GM23248 (cell line): ENCODE data around the gene SND1. TPM values are rescaled to one million over a fixed set of nuclear protein-coding genes. Genes with fewer than 3 reads are reported as not detected.

Source experiments
- DNase-seq: peaks from one replicate; pipeline ENCODE4 v3.0.0-alpha.2; 2015
- H2AFZ ChIP-seq: fragments of 200-600 bp; sonication (generic); 2 replicates; pipeline ENCODE4 v1.6.1; 2016; ENCODE audit warnings: antibody characterized with exemption
- H3F3A ChIP-seq: fragments of 200-600 bp; sonication (generic); 2 replicates; pipeline ENCODE4 v1.6.1; 2016; ENCODE audit warnings: mild to moderate bottlenecking, antibody characterized with exemption, mixed run types; ENCODE audit not compliant: insufficient read depth
- H3K27ac ChIP-seq: fragments of 200-600 bp; sonication (generic); 2 replicates; pipeline ENCODE4 v1.5.1; 2016; ENCODE audit warnings: mild to moderate bottlenecking
- H3K27me3 ChIP-seq: fragments of 200-600 bp; sonication (generic); replicated peaks from 2 replicates; pipeline ENCODE4 v1.6.1; 2016; ENCODE audit warnings: mild to moderate bottlenecking; ENCODE audit not compliant: insufficient read depth
- H3K36me3 ChIP-seq: fragments of 200-600 bp; sonication (generic); 2 replicates; pipeline ENCODE4 v1.6.1; 2016; ENCODE audit warnings: low read depth, mild to moderate bottlenecking
- H3K4me1 ChIP-seq: fragments of 200-600 bp; sonication (generic); 2 replicates; pipeline ENCODE4 v1.6.1; 2016; ENCODE audit warnings: mild to moderate bottlenecking; ENCODE audit not compliant: insufficient read depth
- H3K4me2 ChIP-seq: fragments of 200-600 bp; sonication (generic); one replicate; pipeline ENCODE4 v1.6.1; 2016; ENCODE audit warnings: mild to moderate bottlenecking; ENCODE audit not compliant: unreplicated experiment
- H3K4me3 ChIP-seq: fragments of 200-600 bp; sonication (generic); 2 replicates; pipeline ENCODE4 v1.5.1; 2016; ENCODE audit warnings: mild to moderate bottlenecking
- H3K79me2 ChIP-seq: fragments of 200-600 bp; sonication (generic); 2 replicates; pipeline ENCODE4 v1.6.1; 2016; ENCODE audit warnings: mild to moderate bottlenecking; ENCODE audit not compliant: insufficient read depth
- H3K9ac ChIP-seq: fragments of 200-600 bp; sonication (generic); 2 replicates; pipeline ENCODE4 v1.6.1; 2016; ENCODE audit warnings: mild to moderate bottlenecking
- H3K9me2 ChIP-seq: fragments of 200-600 bp; sonication (generic); 2 replicates; pipeline ENCODE4 v1.6.1; 2016; ENCODE audit warnings: mixed run types, mild to moderate bottlenecking, moderate library complexity; ENCODE audit not compliant: insufficient read depth
- H3K9me3 ChIP-seq: fragments of 200-600 bp; sonication (generic); one replicate; pipeline ENCODE4 v1.6.1; 2017; ENCODE audit warnings: low read depth
- H4K20me1 ChIP-seq: fragments of 200-600 bp; sonication (generic); 2 replicates; pipeline ENCODE4 v1.6.0; 2016; ENCODE audit not compliant: insufficient read depth
- EZH2 ChIP-seq: fragments of 200-600 bp; sonication (generic); IDR thresholded peaks from 2 replicates; pipeline ENCODE4 v1.6.1; 2018; ENCODE audit warnings: antibody characterized with exemption, mild to moderate bottlenecking; ENCODE audit not compliant: insufficient read depth, poor library complexity, severe bottlenecking
- EZH2phosphoT487 ChIP-seq: fragments of 200-600 bp; sonication (generic); IDR thresholded peaks from 2 replicates; pipeline ENCODE4 v1.6.1; 2018; ENCODE audit warnings: antibody characterized with exemption, moderate library complexity, mild to moderate bottlenecking, low read depth; ENCODE audit not compliant: insufficient read depth
- WGBS, 2 experiments: methylation state at CpG; one replicate each; pipeline ENCODE4 v1.1.6; 2015 to 2017; ENCODE audit warnings: low lambda C conversion rate in 2 of 2, low coverage in 1 of 2; ENCODE audit errors: missing lambda C conversion rate in 2 of 2; 5-methylcytosine and 5-hydroxymethylcytosine counted together
- in situ Hi-C: fragments of 300-500 bp; cut with MboI; formaldehyde crosslinking; loops from 2 replicates; pipeline ENCODE4 v1.15.0; 2020
- polyA plus RNA-seq: library from polyadenylated mRNA; unstranded; fragments of >200 nt; fragmentation: Nextera tagmentation; extraction: Ambion mirVana; gene quantifications from 2 replicates; pipeline ENCODE4 v1.2.1, GENCODE V29; 2016
- total RNA-seq: library from RNA; depleted of rRNA; stranded (reverse); fragments of >200 nt; shearing (Covaris generic); gene quantifications from 2 replicates; pipeline ENCODE4 v1.2.3, GENCODE V29; 2014

Gene SND1
- total and polyA plus RNA-seq, 2 experiments from 2014 or later = 128 to 184 TPM

- H3K27ac ChIP-seq = no peak overlapping the region
- H3K4me1 ChIP-seq = no peaks in the 10 kb centered on the region
- H3K9ac ChIP-seq = no peak overlapping the region
- no peak overlapping the region for H3K4me2 ChIP-seq
- H3K36me3 ChIP-seq = no peaks in the 10 kb centered on the region
- TF ChIP-seq EZH2 (no peak), EZH2phosphoT487 (no peak)
- H4K20me1 ChIP-seq = no peaks in the 10 kb centered on the region
- no peak overlapping the region for H2AFZ ChIP-seq
- H3K9me2 ChIP-seq = no peaks in the 10 kb centered on the region
- no peak for DNase-seq
- WGBS, 2 experiments = 89 to 91% methylated on average over 8 of the region's 8 CpGs
- no peaks in the 10 kb centered on the region for H3K9me3 ChIP-seq
- no peaks in the 10 kb centered on the region for H3K27me3 ChIP-seq
- H3K4me3 ChIP-seq = no peak overlapping the region
- in situ Hi-C loops = no loop called here
- peaks cover 6% of the 10 kb centered on the region for H3K79me2 ChIP-seq
- H3F3A ChIP-seq = no peaks in the 10 kb centered on the region
Measured at GRCh38 chr7:127647636-127648035, 4.4 kb upstream of the SND1 start.

- H3K9me2 ChIP-seq = no peaks in the 10 kb centered on the region
- peaks cover 19% of the 10 kb centered on the region for H3K79me2 ChIP-seq
- no peak overlapping the region for H3K4me2 ChIP-seq
- no peak overlapping the region for H3K4me3 ChIP-seq
- H3K27me3 ChIP-seq = no peaks in the 10 kb centered on the region
- no peak overlapping the region for H3K9ac ChIP-seq
- no peak overlapping the region for H2AFZ ChIP-seq
- no peak for DNase-seq
- no peak overlapping the region for H3K27ac ChIP-seq
- WGBS, 2 experiments = 74 to 77% methylated on average over 2 of the region's 2 CpGs
- TF ChIP-seq EZH2phosphoT487 = no peak
- TF ChIP-seq EZH2 = no peak
- H4K20me1 ChIP-seq = peaks cover 3% of the 10 kb centered on the region; the same call in 1 of the 2 replicates
- no peaks in the 10 kb centered on the region for H3K9me3 ChIP-seq
- no peaks in the 10 kb centered on the region for H3K36me3 ChIP-seq
- in situ Hi-C loops = no loop called here
- H3F3A ChIP-seq = 0 out of 2 replicates have a peak, but pooled peaks cover 2% of the 10 kb centered on the region
- peaks cover 10% of the 10 kb centered on the region for H3K4me1 ChIP-seq
Measured at GRCh38 chr7:127648986-127649385, 3.0 kb upstream of the SND1 start.

- Histone ChIP-seq H3K9me3 (no peaks in the 10 kb centered on the region), H3K79me2 (peaks cover 39% of the 10 kb centered on the region), H3F3A (0 out of 2 replicates have a peak, but pooled peaks cover 5% of the 10 kb centered on the region), H3K27ac (peak overlapping the region; percentile 93), H3K4me1 (peaks cover 26% of the 10 kb centered on the region), H3K4me2 (peak overlapping the region; percentile 92), H3K9ac (peak overlapping the region; percentile 93), H2AFZ (peak overlapping the region; percentile 95), H3K27me3 (no peaks in the 10 kb centered on the region), H4K20me1 (peaks cover 12% of the 10 kb centered on the region; the same call in 1 of the 2 replicates), H3K4me3 (peak overlapping the region; percentile 94), H3K9me2 (no peaks in the 10 kb centered on the region), H3K36me3 (no peaks in the 10 kb centered on the region)
- in situ Hi-C loops = no loop called here
- TF ChIP-seq EZH2 = no peak
- TF ChIP-seq EZH2phosphoT487 = no peak
- WGBS, 2 experiments = 61 to 65% methylated on average over 27 to 28 of the region's 29 CpGs
- no peak for DNase-seq
Measured at GRCh38 chr7:127650847-127651555, 993 bp upstream of the SND1 start.

- 0 out of 2 replicates have a peak, but pooled peaks cover 3% of the 10 kb centered on the region for H3K36me3 ChIP-seq
- H3K27me3 ChIP-seq = no peaks in the 10 kb centered on the region
- in situ Hi-C loops = no loop called here
- H3K4me3 ChIP-seq = peak overlapping the region; percentile 94
- H3K4me1 ChIP-seq = peaks cover 26% of the 10 kb centered on the region
- H3K27ac ChIP-seq = peak overlapping the region; percentile 93
- H3K4me2 ChIP-seq = peak overlapping the region; percentile 92
- WGBS, 2 experiments = 1% methylated on average over 37 to 38 of the region's 38 CpGs
- peak overlapping the region; percentile 93 for H3K9ac ChIP-seq
- H3K9me3 ChIP-seq = no peaks in the 10 kb centered on the region
- 0 out of 2 replicates have a peak, but pooled peaks cover 5% of the 10 kb centered on the region for H3F3A ChIP-seq
- TF ChIP-seq EZH2 = no peak
- peaks cover 12% of the 10 kb centered on the region; the same call in 1 of the 2 replicates for H4K20me1 ChIP-seq
- H3K79me2 ChIP-seq = peaks cover 55% of the 10 kb centered on the region
- H2AFZ ChIP-seq = peak overlapping the region; percentile 95
- DNase-seq = peak; percentile 70
- H3K9me2 ChIP-seq = no peaks in the 10 kb centered on the region
Measured at GRCh38 chr7:127652333-127653248, 597 bp downstream of the SND1 start.
